ENCODE data around the gene FARS2.

The FARS2 gene

GRCh38 chr6:5290097-5290496 is 28.8 kb downstream of the FARS2 start:
- Histone ChIP-seq H3K9ac (ENCODE audit: low read length) (no peak overlapping the region), H3K4me3 (ENCODE audit: low read length) (no peak overlapping the region), H3K36me3 (ENCODE audit: control insufficient read depth, low read depth, low read length) (no peaks in the 10 kb centered on the region), H3K9me3 (ENCODE audit: control insufficient read depth, low read depth, low read length) (no peaks in the 10 kb centered on the region), H3K27ac (ENCODE audit: low read length) (no peak overlapping the region), H3K27me3 (ENCODE audit: control insufficient read depth, insufficient read depth, low read length) (no peaks in the 10 kb centered on the region), H3K4me1 (ENCODE audit: control insufficient read depth, low read depth, low read length) (no peaks in the 10 kb centered on the region)

- H3K4me1 ChIP-seq (ENCODE audit: control insufficient read depth, low read depth, low read length) = no peaks in the 10 kb centered on the region
- H3K27ac ChIP-seq (ENCODE audit: low read length) = no peak overlapping the region
- H3K9me3 ChIP-seq (ENCODE audit: control insufficient read depth, low read depth, low read length) = no peaks in the 10 kb centered on the region
- no peaks in the 10 kb centered on the region for H3K27me3 ChIP-seq (ENCODE audit: control insufficient read depth, insufficient read depth, low read length)
- no peaks in the 10 kb centered on the region for H3K36me3 ChIP-seq (ENCODE audit: control insufficient read depth, low read depth, low read length)
- H3K4me3 ChIP-seq (ENCODE audit: low read length) = no peak overlapping the region
- H3K9ac ChIP-seq (ENCODE audit: low read length) = no peak overlapping the region
Observed at GRCh38 chr6:5290500-5290899, 29.2 kb downstream of the FARS2 start.

GRCh38 chr6:5292154-5292553 is 30.8 kb downstream of the FARS2 start:
- H3K9ac ChIP-seq (ENCODE audit: low read length) = no peak overlapping the region
- H3K9me3 ChIP-seq (ENCODE audit: control insufficient read depth, low read depth, low read length) = no peaks in the 10 kb centered on the region
- no peak overlapping the region for H3K4me3 ChIP-seq (ENCODE audit: low read length)
- no peaks in the 10 kb centered on the region for H3K27me3 ChIP-seq (ENCODE audit: control insufficient read depth, insufficient read depth, low read length)
- no peak overlapping the region for H3K27ac ChIP-seq (ENCODE audit: low read length)
- no peaks in the 10 kb centered on the region for H3K36me3 ChIP-seq (ENCODE audit: control insufficient read depth, low read depth, low read length)
- H3K4me1 ChIP-seq (ENCODE audit: control insufficient read depth, low read depth, low read length) = no peaks in the 10 kb centered on the region

- no peak overlapping the region for H3K4me3 ChIP-seq (ENCODE audit: low read length)
- no peaks in the 10 kb centered on the region for H3K27me3 ChIP-seq (ENCODE audit: control insufficient read depth, insufficient read depth, low read length)
- H3K4me1 ChIP-seq (ENCODE audit: control insufficient read depth, low read depth, low read length) = no peaks in the 10 kb centered on the region
- no peak overlapping the region for H3K9ac ChIP-seq (ENCODE audit: low read length)
- H3K9me3 ChIP-seq (ENCODE audit: control insufficient read depth, low read depth, low read length) = no peaks in the 10 kb centered on the region
- H3K27ac ChIP-seq (ENCODE audit: low read length) = no peak overlapping the region
- H3K36me3 ChIP-seq (ENCODE audit: control insufficient read depth, low read depth, low read length) = no peaks in the 10 kb centered on the region
Observed at GRCh38 chr6:5293692-5294091, 32.4 kb downstream of the FARS2 start.

- no peak overlapping the region for H3K27ac ChIP-seq (ENCODE audit: low read length)
Observed at GRCh38 chr6:5294392-5295211, 33.3 kb downstream of the FARS2 start.

GRCh38 chr6:5295623-5296022 is 34.3 kb downstream of the FARS2 start:
- no peaks in the 10 kb centered on the region for H3K27me3 ChIP-seq (ENCODE audit: control insufficient read depth, insufficient read depth, low read length)
- H3K9me3 ChIP-seq (ENCODE audit: control insufficient read depth, low read depth, low read length) = no peaks in the 10 kb centered on the region
- no peaks in the 10 kb centered on the region for H3K4me1 ChIP-seq (ENCODE audit: control insufficient read depth, low read depth, low read length)
- no peaks in the 10 kb centered on the region for H3K36me3 ChIP-seq (ENCODE audit: control insufficient read depth, low read depth, low read length)
- no peak overlapping the region for H3K4me3 ChIP-seq (ENCODE audit: low read length)
- H3K27ac ChIP-seq (ENCODE audit: low read length) = no peak overlapping the region
- no peak overlapping the region for H3K9ac ChIP-seq (ENCODE audit: low read length)

More at GRCh38 chr6:5294392-5295211, 33.3 kb downstream of the FARS2 start:
- Histone ChIP-seq H3K4me3 (ENCODE audit: low read length) (no peak overlapping the region), H3K27me3 (ENCODE audit: control insufficient read depth, insufficient read depth, low read length) (no peaks in the 10 kb centered on the region), H3K4me1 (ENCODE audit: control insufficient read depth, low read depth, low read length) (no peaks in the 10 kb centered on the region), H3K36me3 (ENCODE audit: control insufficient read depth, low read depth, low read length) (no peaks in the 10 kb centered on the region), H3K9ac (ENCODE audit: low read length) (no peak overlapping the region), H3K9me3 (ENCODE audit: control insufficient read depth, low read depth, low read length) (no peaks in the 10 kb centered on the region)

- H3K36me3 ChIP-seq (ENCODE audit: control insufficient read depth, low read depth, low read length) = no peaks in the 10 kb centered on the region
- peaks cover 9% of the 10 kb centered on the region for H3K4me1 ChIP-seq (ENCODE audit: control insufficient read depth, low read depth, low read length)
- H3K27me3 ChIP-seq (ENCODE audit: control insufficient read depth, insufficient read depth, low read length) = no peaks in the 10 kb centered on the region
- no peaks in the 10 kb centered on the region for H3K9me3 ChIP-seq (ENCODE audit: control insufficient read depth, low read depth, low read length)
- no peak overlapping the region for H3K4me3 ChIP-seq (ENCODE audit: low read length)
- H3K27ac ChIP-seq (ENCODE audit: low read length) = no peak overlapping the region
- H3K9ac ChIP-seq (ENCODE audit: low read length) = no peak overlapping the region
Observed at GRCh38 chr6:5300206-5300764, 39.0 kb downstream of the FARS2 start.

- no peak overlapping the region for H3K9ac ChIP-seq (ENCODE audit: low read length)
- no peaks in the 10 kb centered on the region for H3K9me3 ChIP-seq (ENCODE audit: control insufficient read depth, low read depth, low read length)
- H3K4me1 ChIP-seq (ENCODE audit: control insufficient read depth, low read depth, low read length) = peaks cover 9% of the 10 kb centered on the region
- H3K27ac ChIP-seq (ENCODE audit: low read length) = no peak overlapping the region
- no peaks in the 10 kb centered on the region for H3K36me3 ChIP-seq (ENCODE audit: control insufficient read depth, low read depth, low read length)
- H3K27me3 ChIP-seq (ENCODE audit: control insufficient read depth, insufficient read depth, low read length) = no peaks in the 10 kb centered on the region
- H3K4me3 ChIP-seq (ENCODE audit: low read length) = no peak overlapping the region
Observed at GRCh38 chr6:5302220-5302946, 41.1 kb downstream of the FARS2 start.

GRCh38 chr6:5302995-5303622 is 41.8 kb downstream of the FARS2 start:
- no peak overlapping the region for H3K4me3 ChIP-seq (ENCODE audit: low read length)

GRCh38 chr6:5303682-5304081 is 42.4 kb downstream of the FARS2 start:
- H3K9me3 ChIP-seq (ENCODE audit: control insufficient read depth, low read depth, low read length) = no peaks in the 10 kb centered on the region
- H3K4me3 ChIP-seq (ENCODE audit: low read length) = no peak overlapping the region
- no peak overlapping the region for H3K27ac ChIP-seq (ENCODE audit: low read length)
- H3K27me3 ChIP-seq (ENCODE audit: control insufficient read depth, insufficient read depth, low read length) = no peaks in the 10 kb centered on the region
- H3K36me3 ChIP-seq (ENCODE audit: control insufficient read depth, low read depth, low read length) = no peaks in the 10 kb centered on the region
- peaks cover 9% of the 10 kb centered on the region for H3K4me1 ChIP-seq (ENCODE audit: control insufficient read depth, low read depth, low read length)
- H3K9ac ChIP-seq (ENCODE audit: low read length) = no peak overlapping the region

More at GRCh38 chr6:5302995-5303622, 41.8 kb downstream of the FARS2 start:
- no peak overlapping the region for H3K27ac ChIP-seq (ENCODE audit: low read length)
- H3K9ac ChIP-seq (ENCODE audit: low read length) = no peak overlapping the region
- H3K27me3 ChIP-seq (ENCODE audit: control insufficient read depth, insufficient read depth, low read length) = no peaks in the 10 kb centered on the region
- H3K4me1 ChIP-seq (ENCODE audit: control insufficient read depth, low read depth, low read length) = peaks cover 9% of the 10 kb centered on the region
- no peaks in the 10 kb centered on the region for H3K36me3 ChIP-seq (ENCODE audit: control insufficient read depth, low read depth, low read length)
- no peaks in the 10 kb centered on the region for H3K9me3 ChIP-seq (ENCODE audit: control insufficient read depth, low read depth, low read length)

GRCh38 chr6:5305968-5306626 is 44.8 kb downstream of the FARS2 start:
- H3K27ac ChIP-seq (ENCODE audit: low read length) = no peak overlapping the region

More at GRCh38 chr6:5305968-5306626, 44.8 kb downstream of the FARS2 start:
- Histone ChIP-seq H3K4me3 (ENCODE audit: low read length) (no peak overlapping the region), H3K4me1 (ENCODE audit: control insufficient read depth, low read depth, low read length) (peaks cover 9% of the 10 kb centered on the region), H3K9me3 (ENCODE audit: control insufficient read depth, low read depth, low read length) (no peaks in the 10 kb centered on the region), H3K27me3 (ENCODE audit: control insufficient read depth, insufficient read depth, low read length) (no peaks in the 10 kb centered on the region), H3K36me3 (ENCODE audit: control insufficient read depth, low read depth, low read length) (no peaks in the 10 kb centered on the region), H3K9ac (ENCODE audit: low read length) (no peak overlapping the region)
